ENCODE measurements around the gene HOXC4.

DNA sequence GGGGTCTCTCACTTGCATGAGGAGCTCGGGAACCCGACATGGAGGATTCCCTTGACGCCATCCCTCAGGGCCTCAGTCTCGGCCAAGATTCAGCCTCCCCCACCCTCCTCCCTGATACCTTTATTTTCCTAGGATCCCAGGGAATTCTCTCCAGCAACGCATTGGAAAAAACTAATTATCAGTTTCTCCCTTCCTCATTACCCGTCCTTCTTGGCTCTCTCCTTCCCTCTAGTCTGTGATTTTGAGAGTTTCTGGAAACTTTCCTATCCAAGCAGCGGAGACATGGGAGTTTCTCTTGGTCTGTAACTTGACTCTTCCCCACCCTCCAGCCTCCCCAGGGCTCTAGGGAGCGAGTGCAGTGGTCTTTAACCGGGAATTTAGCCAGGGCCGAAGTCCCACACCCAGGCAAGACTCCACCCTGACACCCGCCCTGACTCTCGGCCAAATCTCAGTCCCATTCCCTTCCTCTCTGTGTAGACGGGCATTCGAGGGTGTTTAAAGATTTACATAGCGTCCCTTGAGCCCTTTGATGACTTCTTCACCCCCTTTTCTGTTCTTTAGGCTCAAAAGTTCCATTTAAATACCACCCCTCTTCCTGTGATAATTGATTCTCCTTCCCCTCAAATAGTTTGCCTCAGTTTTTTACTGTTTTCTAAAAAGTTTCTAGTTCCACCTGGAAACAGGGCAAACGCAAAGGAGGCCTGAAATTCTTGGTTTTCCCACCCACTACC, 14.1 kb upstream of the HOXC4 start:
- TF ChIP-seq, protein P1, sequence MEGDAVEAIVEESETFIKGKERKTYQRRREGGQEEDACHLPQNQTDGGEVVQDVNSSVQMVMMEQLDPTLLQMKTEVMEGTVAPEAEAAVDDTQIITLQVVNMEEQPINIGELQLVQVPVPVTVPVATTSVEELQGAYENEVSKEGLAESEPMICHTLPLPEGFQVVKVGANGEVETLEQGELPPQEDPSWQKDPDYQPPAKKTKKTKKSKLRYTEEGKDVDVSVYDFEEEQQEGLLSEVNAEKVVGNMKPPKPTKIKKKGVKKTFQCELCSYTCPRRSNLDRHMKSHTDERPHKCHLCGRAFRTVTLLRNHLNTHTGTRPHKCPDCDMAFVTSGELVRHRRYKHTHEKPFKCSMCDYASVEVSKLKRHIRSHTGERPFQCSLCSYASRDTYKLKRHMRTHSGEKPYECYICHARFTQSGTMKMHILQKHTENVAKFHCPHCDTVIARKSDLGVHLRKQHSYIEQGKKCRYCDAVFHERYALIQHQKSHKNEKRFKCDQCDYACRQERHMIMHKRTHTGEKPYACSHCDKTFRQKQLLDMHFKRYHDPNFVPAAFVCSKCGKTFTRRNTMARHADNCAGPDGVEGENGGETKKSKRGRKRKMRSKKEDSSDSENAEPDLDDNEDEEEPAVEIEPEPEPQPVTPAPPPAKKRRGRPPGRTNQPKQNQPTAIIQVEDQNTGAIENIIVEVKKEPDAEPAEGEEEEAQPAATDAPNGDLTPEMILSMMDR (IDR thresholded peaks at IDR 0.05; ENCODE audit: low read depth, low read length, missing input control), result no peak
- TF ChIP-seq, protein P2, sequence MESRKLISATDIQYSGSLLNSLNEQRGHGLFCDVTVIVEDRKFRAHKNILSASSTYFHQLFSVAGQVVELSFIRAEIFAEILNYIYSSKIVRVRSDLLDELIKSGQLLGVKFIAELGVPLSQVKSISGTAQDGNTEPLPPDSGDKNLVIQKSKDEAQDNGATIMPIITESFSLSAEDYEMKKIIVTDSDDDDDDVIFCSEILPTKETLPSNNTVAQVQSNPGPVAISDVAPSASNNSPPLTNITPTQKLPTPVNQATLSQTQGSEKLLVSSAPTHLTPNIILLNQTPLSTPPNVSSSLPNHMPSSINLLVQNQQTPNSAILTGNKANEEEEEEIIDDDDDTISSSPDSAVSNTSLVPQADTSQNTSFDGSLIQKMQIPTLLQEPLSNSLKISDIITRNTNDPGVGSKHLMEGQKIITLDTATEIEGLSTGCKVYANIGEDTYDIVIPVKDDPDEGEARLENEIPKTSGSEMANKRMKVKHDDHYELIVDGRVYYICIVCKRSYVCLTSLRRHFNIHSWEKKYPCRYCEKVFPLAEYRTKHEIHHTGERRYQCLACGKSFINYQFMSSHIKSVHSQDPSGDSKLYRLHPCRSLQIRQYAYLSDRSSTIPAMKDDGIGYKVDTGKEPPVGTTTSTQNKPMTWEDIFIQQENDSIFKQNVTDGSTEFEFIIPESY (IDR thresholded peaks at IDR 0.05), result no peak
- TF ChIP-seq RAD21 (IDR thresholded peaks at IDR 0.05) (no peak), SP1 (IDR thresholded peaks at IDR 0.05) (no peak), YY1 (IDR thresholded peaks at IDR 0.05) (no peak), TAF1 (conservative IDR thresholded peaks at IDR 0.05) (no peak)
- TF ChIP-seq, protein P3, sequence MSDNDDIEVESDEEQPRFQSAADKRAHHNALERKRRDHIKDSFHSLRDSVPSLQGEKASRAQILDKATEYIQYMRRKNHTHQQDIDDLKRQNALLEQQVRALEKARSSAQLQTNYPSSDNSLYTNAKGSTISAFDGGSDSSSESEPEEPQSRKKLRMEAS (IDR thresholded peaks at IDR 0.05), result no peak
